Activated CD4-positive, alpha-beta memory T cell treated with anti-CD3 and anti-CD28 coated beads, Interleukin-2, amount 10 ng/mL, durations not matched to agents 7 days and 5 days (primary cell): Measurements from ENCODE around the gene GSN. TPM values are rescaled to one million over a fixed set of nuclear protein-coding genes. Genes with fewer than 3 reads are reported as not detected.

Experiments
- CTCF ChIA-PET: fragments of 350-600 bp; sonication (Branson Sonifier 250); formaldehyde crosslinking; loops from one replicate; lab custom pipeline; 2021; ENCODE audit warnings: antibody characterized with exemption, inconsistent platforms; lab: Charles Lee
- POLR2A ChIA-PET: fragments of 350-600 bp; sonication (Branson Sonifier 250); formaldehyde crosslinking; loops from one replicate; lab custom pipeline; 2021; ENCODE audit warnings: antibody characterized with exemption; lab: Charles Lee
- DNase-seq: peaks from one replicate; pipeline ENCODE4 v3.0.0-alpha.2; 2020
- H3K27ac Mint-ChIP-seq: one replicate; pipeline ENCODE4 v1.8.0; 2021; ENCODE audit warnings: mild to moderate bottlenecking, mixed read lengths
- H3K27me3 Mint-ChIP-seq: one replicate; pipeline ENCODE4 v1.8.0; 2021; ENCODE audit warnings: mixed read lengths
- H3K36me3 Mint-ChIP-seq: one replicate; pipeline ENCODE4 v1.8.0; 2021; ENCODE audit warnings: low read depth, mixed read lengths
- H3K4me1 Mint-ChIP-seq: one replicate; pipeline ENCODE4 v1.8.0; 2021; ENCODE audit warnings: mixed read lengths
- H3K4me3 Mint-ChIP-seq: one replicate; pipeline ENCODE4 v1.8.0; 2021; ENCODE audit warnings: mild to moderate bottlenecking, mixed read lengths
- H3K9me3 Mint-ChIP-seq: one replicate; pipeline ENCODE4 v1.8.0; 2021; ENCODE audit warnings: mixed read lengths
- total RNA-seq, 2 experiments: library from RNA; stranded (reverse); gene quantifications; one replicate each; pipeline ENCODE4 v1.2.3, GENCODE V29; 2021

The GSN gene
- total RNA-seq, 2 experiments from 2014 or later: 5.8 to 6.0 TPM

DNA sequence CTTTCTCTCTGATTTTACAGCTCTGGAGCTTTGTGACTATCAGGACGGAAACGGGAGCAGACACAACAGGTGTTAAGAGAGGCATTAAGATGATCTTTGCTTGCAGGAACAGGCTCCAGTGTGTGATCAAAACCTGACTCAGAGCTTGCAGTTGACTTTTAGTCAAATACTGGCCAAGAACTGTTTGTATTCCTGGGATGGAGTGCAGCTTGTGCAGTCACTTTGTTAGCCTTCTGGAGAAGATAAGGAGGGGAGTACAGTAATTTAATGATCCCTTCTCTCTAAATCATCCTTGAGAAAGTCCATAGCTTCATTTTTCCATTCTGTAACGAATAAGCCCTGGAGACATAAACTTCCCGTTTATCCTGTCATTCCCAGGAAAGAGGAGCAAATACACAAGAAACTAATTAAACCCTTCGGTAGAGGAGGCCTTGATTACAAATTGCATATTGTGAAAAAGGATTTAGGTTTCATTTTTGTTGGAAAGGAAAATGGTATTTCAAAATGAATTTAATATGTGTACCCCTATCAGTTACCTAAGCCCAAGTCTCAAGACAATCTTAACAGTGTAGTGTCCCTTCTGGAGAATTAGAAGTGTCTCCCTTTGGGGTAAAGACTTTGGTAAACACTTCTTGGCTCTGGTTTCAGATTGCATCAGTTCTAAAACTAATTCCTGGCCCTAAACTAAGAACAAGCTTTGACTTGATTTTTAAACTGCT, 105.2 kb downstream of the GSN start:
- H3K27me3 Mint-ChIP-seq: no peaks in the 10 kb centered on the region
- no peaks in the 10 kb centered on the region for H3K9me3 Mint-ChIP-seq
- H3K4me3 Mint-ChIP-seq: no peak overlapping the region
- peaks cover 33% of the 10 kb centered on the region for H3K4me1 Mint-ChIP-seq
- no peak for DNase-seq
- peaks cover 9% of the 10 kb centered on the region for H3K36me3 Mint-ChIP-seq
- ChIA-PET CTCF (interaction anchor here (12.4 kb wide), 1 partner anchor 53 kb away, joined by 189 read pairs; no protein-coding TSS in a partner anchor), POLR2A (interaction anchor here (1.2 kb wide), 1 partner anchor 14 kb away, joined by 3 read pairs; no protein-coding TSS in a partner anchor)
- H3K27ac Mint-ChIP-seq: no peak overlapping the region

DNA sequence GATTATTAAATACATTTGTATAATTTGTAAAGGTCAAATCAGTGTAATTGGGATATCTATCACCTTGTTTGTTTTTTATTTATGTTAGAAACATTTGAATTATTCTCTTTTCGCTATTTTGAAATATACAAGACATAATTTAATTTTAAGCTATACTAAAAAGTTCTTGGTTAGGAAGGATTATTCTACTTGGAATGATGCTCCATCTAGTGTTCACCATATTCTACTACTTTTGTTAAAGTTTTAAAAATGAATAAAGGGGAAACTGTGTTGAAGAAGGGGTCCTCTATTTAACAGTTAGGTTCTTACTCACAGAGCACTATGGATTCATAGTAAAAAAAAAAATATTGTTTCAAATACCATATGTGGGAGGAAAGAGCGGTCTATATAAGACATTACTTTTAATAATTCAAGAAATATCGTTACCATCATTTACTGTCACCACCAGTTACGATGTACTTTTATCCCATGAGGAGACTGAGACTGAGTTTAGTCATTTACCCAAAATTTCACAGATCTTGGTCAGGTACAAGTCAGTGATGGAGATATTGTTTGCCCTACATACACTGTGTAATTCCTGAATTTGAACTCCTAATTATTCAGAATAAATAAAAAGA, 108.4 kb downstream of the GSN start:
- CTCF ChIA-PET: interaction anchor here (0.9 to 12.4 kb wide), 6 partner anchors 18 to 60 kb away, joined by 3 to 189 read pairs (median 5); no protein-coding TSS in a partner anchor

DNA sequence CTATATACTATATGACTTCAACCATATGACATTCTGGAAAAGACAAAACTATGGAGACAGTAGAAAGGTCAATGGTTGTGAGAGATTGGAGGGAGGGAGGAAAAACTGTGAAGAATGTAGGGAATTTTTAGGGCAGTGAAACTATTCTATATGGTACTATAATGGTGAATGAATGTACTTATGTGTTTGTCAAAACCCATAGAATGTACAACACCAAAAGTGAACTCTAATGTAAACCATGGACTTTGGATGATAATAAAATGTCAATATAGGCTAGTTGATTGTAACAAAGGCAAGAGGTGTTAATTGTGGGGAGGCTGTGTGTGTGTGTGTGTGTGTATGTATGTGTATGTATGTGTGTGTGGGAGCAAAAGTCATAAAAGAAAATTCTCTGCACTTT, 112.9 kb downstream of the GSN start:
- Mint-ChIP-seq H3K27ac (no peak overlapping the region), H3K36me3 (no peaks in the 10 kb centered on the region), H3K4me3 (no peak overlapping the region), H3K9me3 (no peaks in the 10 kb centered on the region), H3K4me1 (no peaks in the 10 kb centered on the region), H3K27me3 (peaks cover 11% of the 10 kb centered on the region)
- ChIA-PET POLR2A (no interaction called here), CTCF (interaction anchor here (1.1 to 12.4 kb wide), 2 partner anchors 61 to 103 kb away, joined by 3 to 189 read pairs; no protein-coding TSS in a partner anchor)
- DNase-seq: no peak

More for the DNA sequence above, 108.4 kb downstream of the GSN start:
- Mint-ChIP-seq H3K4me1 (peaks cover 19% of the 10 kb centered on the region), H3K36me3 (no peaks in the 10 kb centered on the region), H3K27me3 (peaks cover 7% of the 10 kb centered on the region), H3K9me3 (no peaks in the 10 kb centered on the region), H3K27ac (no peak overlapping the region), H3K4me3 (no peak overlapping the region)
- POLR2A ChIA-PET: no interaction called here
- no peak for DNase-seq

Other genes starting within 250 kb of the GSN start
- 1 to 10 TPM; 1.8 to 2.1 TPM for gene C5, start 217.9 kb upstream of the GSN start, total RNA-seq
- 10 to 100 TPM; 84.1 to 86.9 TPM for gene CNTRL, start 193.2 kb upstream of the GSN start, total RNA-seq
- 10 to 100 TPM; 65.8 to 68.1 TPM for gene RAB14, start 66.3 kb upstream of the GSN start, total RNA-seq
- gene STOM, start 102.1 kb downstream of the GSN start, total RNA-seq: 100 to 1,000 TPM; 101 to 104 TPM
- not detected for gene GGTA1, start 231.7 kb downstream of the GSN start, total RNA-seq